CD14-positive monocyte (primary cell): Measurements from ENCODE around the gene CCM2. TPM values are rescaled to one million over a fixed set of nuclear protein-coding genes. Genes with fewer than 3 reads are reported as not detected.

Source experiments
- DNase-seq, 3 donors: peaks; one replicate each; pipeline ENCODE4 v3.0.0-alpha.2; 2011 to 2022
- H2AFZ ChIP-seq: 2 replicates; pipeline ENCODE4 v1.6.0; 2012; ENCODE audit warnings: mild to moderate bottlenecking, low read depth, low read length, inconsistent platforms; ENCODE audit not compliant: insufficient read depth, poor library complexity, severe bottlenecking
- H3K27ac ChIP-seq, 2 donors: 1 replicate in 1 of 2; 2 replicates in 1 of 2; pipeline ENCODE4 v1.5.1; 2012 to 2013; ENCODE audit warnings: low read length in 2 of 2, control low read depth in 1 of 2, inconsistent platforms in 1 of 2, low read depth in 1 of 2, mild to moderate bottlenecking in 1 of 2
- H3K27me3 ChIP-seq, 2 donors: one replicate each; pipeline versions ENCODE4 v1.6.0 to v1.6.1; 2011 to 2013; ENCODE audit warnings: low read length in 2 of 2; ENCODE audit not compliant: control insufficient read depth in 2 of 2, insufficient read depth in 2 of 2
- H3K36me3 ChIP-seq, 2 donors: replicated peaks in 1 of 2; 1 replicate in 1 of 2; 2 replicates in 1 of 2; pipeline versions ENCODE4 v1.5.1 to v1.6.1; 2012 to 2013; ENCODE audit warnings: low read length in 2 of 2, control low read depth in 1 of 2, inconsistent platforms in 1 of 2, mild to moderate bottlenecking in 1 of 2; ENCODE audit not compliant: insufficient read depth in 2 of 2, control insufficient read depth in 1 of 2
- H3K4me1 ChIP-seq, 2 donors: 1 replicate in 1 of 2; 2 replicates in 1 of 2; pipeline versions ENCODE4 v1.5.1 to v1.6.1; 2012 to 2013; ENCODE audit warnings: low read length in 2 of 2, control low read depth in 1 of 2, inconsistent platforms in 1 of 2, mild to moderate bottlenecking in 1 of 2, moderate library complexity in 1 of 2; ENCODE audit not compliant: insufficient read depth in 2 of 2, control insufficient read depth in 1 of 2
- H3K4me2 ChIP-seq: replicated peaks from 2 replicates; pipeline ENCODE3; 2012; ENCODE audit warnings: low read length, moderate library complexity, mild to moderate bottlenecking; ENCODE audit not compliant: poor library complexity, severe bottlenecking; ENCODE audit errors: extremely low read depth
- H3K4me3 ChIP-seq, 3 experiments: fragments of 200-600 bp in 1 of 3; sonication (generic) in 1 of 3; replicated peaks in 1 of 3; 1 replicate in 2 of 3; 2 replicates in 1 of 3; pipeline ENCODE4 v1.5.1; 2011 to 2013; ENCODE audit warnings: low read length in 3 of 3, mild to moderate bottlenecking in 3 of 3, control low read depth in 2 of 3, low read depth in 2 of 3, inconsistent platforms in 1 of 3, moderate library complexity in 1 of 3
- H3K79me2 ChIP-seq: 2 replicates; pipeline ENCODE4 v1.6.0; 2012; ENCODE audit warnings: mild to moderate bottlenecking, control low read depth, inconsistent platforms, low read length, moderate library complexity; ENCODE audit not compliant: insufficient read depth
- H3K9ac ChIP-seq: 2 replicates; pipeline ENCODE4 v1.6.0; 2017; ENCODE audit warnings: low read length, mild to moderate bottlenecking; ENCODE audit not compliant: insufficient read depth, poor library complexity, severe bottlenecking
- H3K9me3 ChIP-seq, 2 donors: replicated peaks in 1 of 2; 1 replicate in 1 of 2; 2 replicates in 1 of 2; pipeline versions ENCODE4 v1.5.1 to v1.6.1; 2012 to 2013; ENCODE audit warnings: low read length in 2 of 2, control low read depth in 1 of 2; ENCODE audit not compliant: control insufficient read depth in 1 of 2, insufficient read depth in 1 of 2
- H4K20me1 ChIP-seq: 2 replicates; pipeline ENCODE4 v1.6.0; 2012; ENCODE audit warnings: mild to moderate bottlenecking, low read length, control low read depth, moderate library complexity; ENCODE audit not compliant: insufficient read depth
- H3K27ac Mint-ChIP-seq, 7 donors: one replicate each; pipeline ENCODE4 v1.8.0; 2020; ENCODE audit warnings: mild to moderate bottlenecking in 7 of 7, mixed read lengths in 7 of 7, moderate library complexity in 6 of 7, inconsistent platforms in 2 of 7
- H3K27me3 Mint-ChIP-seq, 3 donors: one replicate each; pipeline ENCODE4 v1.8.0; 2021 to 2022; ENCODE audit warnings: low read depth in 3 of 3, mild to moderate bottlenecking in 3 of 3, mixed read lengths in 3 of 3, moderate library complexity in 3 of 3, inconsistent platforms in 1 of 3
- H3K36me3 Mint-ChIP-seq, 2 donors: one replicate each; pipeline ENCODE4 v1.8.0; 2020; ENCODE audit warnings: mixed read lengths in 2 of 2, inconsistent platforms in 1 of 2, mild to moderate bottlenecking in 1 of 2
- H3K4me1 Mint-ChIP-seq: one replicate; pipeline ENCODE4 v1.8.0; 2020; ENCODE audit warnings: mild to moderate bottlenecking, mixed read lengths
- H3K4me3 Mint-ChIP-seq, 2 donors: one replicate each; pipeline ENCODE4 v1.8.0; 2020; ENCODE audit warnings: mild to moderate bottlenecking in 2 of 2, mixed read lengths in 2 of 2, moderate library complexity in 1 of 2
- H3K9me3 Mint-ChIP-seq, 7 donors: one replicate each; pipeline ENCODE4 v1.8.0; 2020 to 2022; ENCODE audit warnings: mixed read lengths in 7 of 7, mild to moderate bottlenecking in 6 of 7, moderate library complexity in 6 of 7, inconsistent platforms in 2 of 7
- WGBS: methylation state at CpG from one replicate; pipeline ENCODE4 v1.1.5; 2013; ENCODE audit warnings: missing lambda C conversion rate; ENCODE audit not compliant: insufficient coverage; 5-methylcytosine and 5-hydroxymethylcytosine counted together
- intact Hi-C, 2 donors: fragments of 100-400 bp; cut with micrococcal nuclease; formaldehyde crosslinking; loops; one replicate each; pipeline versions ENCODE4 v1.15.0 to v1.15.1; 2023
- polyA plus RNA-seq, 3 donors: library from polyadenylated mRNA; depleted of rRNA in 1 of 3; unstranded in 2 of 3; stranded (reverse) in 1 of 3; fragments of 300-500 nt in 2 of 3; fragments of >200 nt in 1 of 3; fragmentation: Illumina TruSeq in 2 of 3; gene quantifications; 1 replicate in 2 of 3; 2 replicates in 1 of 3; pipeline ENCODE4 v1.2.3, GENCODE V29; 2012 to 2021
- TF ChIP-seq, protein P1 (sequence below): fragments of 200-600 bp; IDR thresholded peaks from one replicate; pipeline ENCODE4 v1.8.0; 2022; ENCODE audit warnings: antibody characterized with exemption, mild to moderate bottlenecking

The CCM2 gene
- polyA plus RNA-seq, 3 donors = 38.5 to 102 (median 51.4) TPM

DNA sequence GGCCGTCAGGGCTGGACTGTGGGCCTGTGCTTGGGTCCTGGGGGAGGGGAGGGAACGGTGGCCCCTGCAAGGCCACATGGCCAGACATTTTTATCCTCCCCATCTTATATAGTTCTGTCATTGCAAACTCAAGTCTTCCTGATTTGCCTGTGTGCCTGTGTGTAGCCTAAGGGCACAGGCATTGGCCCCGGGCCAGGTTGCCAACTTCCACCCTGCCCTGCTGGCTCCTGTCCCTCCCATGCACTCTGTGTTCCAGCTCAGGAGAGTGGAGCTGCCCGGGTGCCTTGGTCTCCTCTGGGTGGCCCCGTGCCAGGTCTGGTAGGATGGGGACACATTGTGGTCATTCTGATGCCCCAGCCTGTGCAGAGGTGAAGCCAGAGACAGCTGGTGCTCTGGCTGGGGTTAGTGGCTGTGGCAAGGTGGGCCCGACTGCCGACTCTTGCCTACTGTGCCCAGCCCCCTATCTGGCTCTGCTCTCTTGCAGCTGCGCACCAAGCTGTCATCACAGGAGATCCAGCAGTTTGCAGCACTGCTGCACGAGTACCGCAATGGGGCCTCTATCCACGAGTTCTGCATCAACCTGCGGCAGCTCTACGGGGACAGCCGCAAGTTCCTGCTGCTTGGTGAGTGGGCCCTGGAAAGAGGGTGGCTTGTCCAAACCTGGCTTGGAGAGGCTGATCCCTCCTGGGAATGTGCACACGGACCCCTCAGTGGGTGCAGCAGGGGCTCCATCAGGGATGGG, 74.0 kb downstream of the CCM2 start:
- no peak overlapping the region for H3K4me3 Mint-ChIP-seq
- Histone ChIP-seq H3K27me3 (no peaks in the 10 kb centered on the region), H3K79me2 (no peaks in the 10 kb centered on the region), H3K9me3 (no peaks in the 10 kb centered on the region), H3K27ac (peak overlapping the region in 1 of 2 donors; percentile 42), H3K4me1 (peaks cover 9 to 13% of the 10 kb centered on the region in 2 donors), H3K4me3 (no peak overlapping the region), H4K20me1 (peaks cover 95% of the 10 kb centered on the region), H2AFZ (no peak overlapping the region), H3K4me2 (no peak overlapping the region), H3K9ac (no peak overlapping the region), H3K36me3 (peaks cover 76 to 91% of the 10 kb centered on the region in 2 donors)
- TF ChIP-seq, protein P1, sequence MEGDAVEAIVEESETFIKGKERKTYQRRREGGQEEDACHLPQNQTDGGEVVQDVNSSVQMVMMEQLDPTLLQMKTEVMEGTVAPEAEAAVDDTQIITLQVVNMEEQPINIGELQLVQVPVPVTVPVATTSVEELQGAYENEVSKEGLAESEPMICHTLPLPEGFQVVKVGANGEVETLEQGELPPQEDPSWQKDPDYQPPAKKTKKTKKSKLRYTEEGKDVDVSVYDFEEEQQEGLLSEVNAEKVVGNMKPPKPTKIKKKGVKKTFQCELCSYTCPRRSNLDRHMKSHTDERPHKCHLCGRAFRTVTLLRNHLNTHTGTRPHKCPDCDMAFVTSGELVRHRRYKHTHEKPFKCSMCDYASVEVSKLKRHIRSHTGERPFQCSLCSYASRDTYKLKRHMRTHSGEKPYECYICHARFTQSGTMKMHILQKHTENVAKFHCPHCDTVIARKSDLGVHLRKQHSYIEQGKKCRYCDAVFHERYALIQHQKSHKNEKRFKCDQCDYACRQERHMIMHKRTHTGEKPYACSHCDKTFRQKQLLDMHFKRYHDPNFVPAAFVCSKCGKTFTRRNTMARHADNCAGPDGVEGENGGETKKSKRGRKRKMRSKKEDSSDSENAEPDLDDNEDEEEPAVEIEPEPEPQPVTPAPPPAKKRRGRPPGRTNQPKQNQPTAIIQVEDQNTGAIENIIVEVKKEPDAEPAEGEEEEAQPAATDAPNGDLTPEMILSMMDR = no peak
- H3K36me3 Mint-ChIP-seq = peaks cover 76 to 87% of the 10 kb centered on the region in 2 donors
- no peaks in the 10 kb centered on the region for H3K9me3 Mint-ChIP-seq
- intact Hi-C loops = no loop called here
- H3K27ac Mint-ChIP-seq = peak overlapping the region in 3 of 7 donors; percentile 50 to 94 (median 59)
- H3K27me3 Mint-ChIP-seq = peaks cover 0 to 4% (median 2%) of the 10 kb centered on the region in 3 donors
- peaks cover 13% of the 10 kb centered on the region for H3K4me1 Mint-ChIP-seq
- 98% methylated on average over 13 of the region's 15 CpGs for WGBS
- DNase-seq = no peak

DNA sequence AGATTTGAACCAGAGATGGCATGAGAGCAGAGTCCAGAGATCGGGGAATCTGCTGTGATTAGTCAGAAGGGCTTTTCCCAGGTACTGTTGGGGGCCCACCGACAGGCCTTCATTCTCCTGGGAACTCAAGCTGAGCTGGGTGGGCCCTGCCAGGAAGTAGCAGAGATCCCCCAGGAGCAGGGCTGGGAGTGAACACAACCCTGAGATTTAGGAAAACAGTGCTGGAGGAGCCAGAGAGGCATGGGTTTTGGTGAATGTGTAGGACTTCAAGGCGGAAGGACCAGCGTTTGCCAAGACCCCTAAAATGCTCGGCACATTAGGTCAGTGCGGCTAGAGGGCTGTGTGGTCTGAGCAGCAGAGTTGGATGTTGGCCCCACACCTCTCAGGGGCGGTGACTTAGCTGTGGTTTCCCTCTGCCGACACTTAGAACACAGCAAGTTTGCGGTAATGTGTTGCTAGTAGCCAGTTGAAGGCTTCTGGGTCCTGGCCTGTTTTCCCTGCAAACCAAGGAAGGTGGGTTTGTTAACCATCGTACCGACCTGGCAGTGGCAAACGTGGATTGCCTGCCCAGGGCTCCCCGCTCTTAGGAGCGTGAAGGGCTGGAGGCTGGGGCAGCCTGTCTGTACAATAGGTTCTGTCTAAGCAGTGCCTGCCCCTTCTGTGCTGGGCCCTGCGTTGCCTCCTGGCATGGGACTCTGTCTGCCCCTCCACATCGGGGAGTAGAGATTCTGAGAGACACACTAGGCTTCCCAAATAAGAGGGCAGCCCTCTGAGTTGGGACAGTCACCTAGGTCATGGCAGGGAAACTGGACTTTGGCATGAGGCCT, 74.7 kb downstream of the CCM2 start:
- H3K4me1 ChIP-seq = peaks cover 9 to 13% of the 10 kb centered on the region in 2 donors
- no peak for DNase-seq
- H3K27ac ChIP-seq = peak overlapping the region in 1 of 2 donors; percentile 20
- Mint-ChIP-seq H3K9me3 (no peaks in the 10 kb centered on the region), H3K27me3 (peaks cover 0 to 2% (median 2%) of the 10 kb centered on the region in 3 donors), H3K36me3 (peaks cover 68 to 79% of the 10 kb centered on the region in 2 donors), H3K4me1 (peaks cover 13% of the 10 kb centered on the region), H3K27ac (peak overlapping the region in 5 of 7 donors; percentile 40 to 84 (median 70)), H3K4me3 (peak overlapping the region in 1 of 2 donors; percentile 39)
- no peak overlapping the region for H2AFZ ChIP-seq
- no peak overlapping the region for H3K9ac ChIP-seq
- intact Hi-C loops = no loop called here
- WGBS = 90% methylated on average over 15 of the region's 16 CpGs
- H3K4me3 ChIP-seq = no peak overlapping the region
- H4K20me1 ChIP-seq = peaks cover 88% of the 10 kb centered on the region
- TF ChIP-seq, protein P1 = no peak
- no peak overlapping the region for H3K4me2 ChIP-seq
- no peaks in the 10 kb centered on the region for H3K27me3 ChIP-seq
- peaks cover 71 to 83% of the 10 kb centered on the region in 2 donors for H3K36me3 ChIP-seq
- no peaks in the 10 kb centered on the region for H3K79me2 ChIP-seq
- H3K9me3 ChIP-seq = no peaks in the 10 kb centered on the region
